NT2/D1 (cell line): ENCODE data around the gene MTG2.

ENCODE experiments used
- SUZ12 ChIP-seq: IDR thresholded peaks from 2 replicates; pipeline ENCODE4 v1.6.1; 2011; ENCODE audit not compliant: insufficient read length, insufficient read depth; ENCODE audit errors: extremely low read depth
- YY1 ChIP-seq: IDR thresholded peaks from 2 replicates; pipeline ENCODE4 v1.6.1; 2011; ENCODE audit not compliant: insufficient read length, insufficient read depth
- ZNF274 ChIP-seq: IDR thresholded peaks from 2 replicates; pipeline ENCODE4 v1.6.1; 2011; ENCODE audit warnings: mild to moderate bottlenecking, low read depth, low read length

- TF ChIP-seq YY1 = no peak
- TF ChIP-seq ZNF274 = no peak
- TF ChIP-seq SUZ12 = no peak
These were observed 27.1 kb downstream of the MTG2 start for GRCh38 chr20:62209850-62210495.
